NCI-H345 treated with DMSO at 0.1 percent for 48 hours (cell line): Measurements from ENCODE around the gene CD274.
"Not testable (repeated sequence)": the region's sequence is repeated elsewhere in the genome, so short reads cannot be mapped to it uniquely, and the experiment has no call there.

Experiments
- DNase-seq: peaks from one replicate; lab custom pipeline; 2025; ENCODE audit not compliant: unreplicated experiment; lab: John Stamatoyannopoulos, UW

Gene CD274

GRCh38 chr9:5494765-5495164 is 44.4 kb downstream of the CD274 start:
- not testable (repeated sequence) for DNase-seq

GRCh38 chr9:5499157-5499556 is 48.8 kb downstream of the CD274 start:
- no peak for DNase-seq

- no peak for DNase-seq
These were observed 49.6 kb downstream of the CD274 start for GRCh38 chr9:5499889-5500398.

GRCh38 chr9:5500441-5501235 is 50.3 kb downstream of the CD274 start:
- no peak for DNase-seq

GRCh38 chr9:5502553-5502952 is 52.2 kb downstream of the CD274 start:
- no peak for DNase-seq

GRCh38 chr9:5509573-5509972 is 59.2 kb downstream of the CD274 start:
- DNase-seq, result no peak

- DNase-seq, result no peak
These were observed 60.1 kb downstream of the CD274 start, which contains the start of gene PDCD1LG2 for GRCh38 chr9:5510360-5510931. Gene PDCD1LG2, plus strand, starts transcription at chr9:5510531. Its CDS starts 12,016 bp downstream, at chr9:5522547.

- no peak for DNase-seq
These were observed 60.6 kb downstream of the CD274 start for GRCh38 chr9:5510989-5511388.

GRCh38 chr9:5511476-5511875 is 61.1 kb downstream of the CD274 start:
- no peak for DNase-seq

- no peak for DNase-seq
These were observed 61.7 kb downstream of the CD274 start for GRCh38 chr9:5511935-5512580.

- DNase-seq, result no peak
These were observed 62.5 kb downstream of the CD274 start for GRCh38 chr9:5512658-5513452.

- no peak for DNase-seq
These were observed 63.7 kb downstream of the CD274 start for GRCh38 chr9:5513966-5514616.

- DNase-seq, result no peak
These were observed 64.4 kb downstream of the CD274 start for GRCh38 chr9:5514617-5515260.

GRCh38 chr9:5515261-5515650 is 64.9 kb downstream of the CD274 start:
- no peak for DNase-seq

GRCh38 chr9:5516453-5517220 is 66.3 kb downstream of the CD274 start:
- no peak for DNase-seq

- no peak for DNase-seq
These were observed 68.0 kb downstream of the CD274 start for GRCh38 chr9:5518171-5518936.

- DNase-seq, result no peak
These were observed 68.6 kb downstream of the CD274 start for GRCh38 chr9:5518937-5519319.
